ENCODE measurements around the gene GPR155. TPM values are rescaled to one million over a fixed set of nuclear protein-coding genes. Genes with fewer than 3 reads are reported as not detected.
A peak's percentile ranks its signal among the peaks of the same experiment; 100 is the strongest.
"Not testable (repeated sequence)": the region's sequence is repeated elsewhere in the genome, so short reads cannot be mapped to it uniquely, and the experiment has no call there.

Gene GPR155
- total RNA-seq, 6 donors from 2014 or later = 2.2 to 7.5 (median 3.6) TPM

DNA sequence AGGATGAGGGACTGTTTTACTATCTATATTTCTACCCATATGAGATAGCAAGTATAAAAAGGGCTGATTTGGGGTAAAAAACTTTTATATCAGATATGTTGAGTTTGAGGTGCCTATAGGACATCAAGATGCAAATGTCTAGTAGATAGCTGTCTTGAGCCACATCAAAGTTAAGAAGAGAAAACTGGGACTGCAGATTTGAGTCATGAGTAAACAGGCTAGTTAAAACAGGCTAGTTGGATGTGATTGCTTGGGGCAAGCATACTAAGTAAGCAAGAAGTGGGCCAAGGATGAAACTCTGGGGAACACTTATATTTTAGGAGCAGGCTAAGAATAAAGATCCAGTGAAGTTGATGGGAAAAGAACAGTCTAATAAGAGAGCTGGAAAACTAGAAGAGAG, 94.1 kb downstream of the GPR155 start:
- H3K4me1 ChIP-seq = peaks cover 20 to 33% (median 28%) of the 10 kb centered on the region in 4 donors
- no peak for DNase-seq
- H3K9me3 ChIP-seq = no peaks in the 10 kb centered on the region
- TF ChIP-seq EP300 (IDR thresholded peaks at IDR 0.05) (no peak), POLR2AphosphoS5 (IDR thresholded peaks at IDR 0.05) (no peak), POLR2A (IDR thresholded peaks at IDR 0.05) (no peak)
- TF ChIP-seq, protein P1, sequence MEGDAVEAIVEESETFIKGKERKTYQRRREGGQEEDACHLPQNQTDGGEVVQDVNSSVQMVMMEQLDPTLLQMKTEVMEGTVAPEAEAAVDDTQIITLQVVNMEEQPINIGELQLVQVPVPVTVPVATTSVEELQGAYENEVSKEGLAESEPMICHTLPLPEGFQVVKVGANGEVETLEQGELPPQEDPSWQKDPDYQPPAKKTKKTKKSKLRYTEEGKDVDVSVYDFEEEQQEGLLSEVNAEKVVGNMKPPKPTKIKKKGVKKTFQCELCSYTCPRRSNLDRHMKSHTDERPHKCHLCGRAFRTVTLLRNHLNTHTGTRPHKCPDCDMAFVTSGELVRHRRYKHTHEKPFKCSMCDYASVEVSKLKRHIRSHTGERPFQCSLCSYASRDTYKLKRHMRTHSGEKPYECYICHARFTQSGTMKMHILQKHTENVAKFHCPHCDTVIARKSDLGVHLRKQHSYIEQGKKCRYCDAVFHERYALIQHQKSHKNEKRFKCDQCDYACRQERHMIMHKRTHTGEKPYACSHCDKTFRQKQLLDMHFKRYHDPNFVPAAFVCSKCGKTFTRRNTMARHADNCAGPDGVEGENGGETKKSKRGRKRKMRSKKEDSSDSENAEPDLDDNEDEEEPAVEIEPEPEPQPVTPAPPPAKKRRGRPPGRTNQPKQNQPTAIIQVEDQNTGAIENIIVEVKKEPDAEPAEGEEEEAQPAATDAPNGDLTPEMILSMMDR (IDR thresholded peaks at IDR 0.05) = no peak
- H3K4me3 ChIP-seq = no peak overlapping the region
- no peaks in the 10 kb centered on the region for H3K27me3 ChIP-seq
- H3K27ac ChIP-seq = no peak overlapping the region
- peaks cover 0 to 12% (median 0%) of the 10 kb centered on the region in 4 donors for H3K36me3 ChIP-seq
- ATAC-seq (ENCODE audit: low FRiP score in 2 of 2) = no peak

DNA sequence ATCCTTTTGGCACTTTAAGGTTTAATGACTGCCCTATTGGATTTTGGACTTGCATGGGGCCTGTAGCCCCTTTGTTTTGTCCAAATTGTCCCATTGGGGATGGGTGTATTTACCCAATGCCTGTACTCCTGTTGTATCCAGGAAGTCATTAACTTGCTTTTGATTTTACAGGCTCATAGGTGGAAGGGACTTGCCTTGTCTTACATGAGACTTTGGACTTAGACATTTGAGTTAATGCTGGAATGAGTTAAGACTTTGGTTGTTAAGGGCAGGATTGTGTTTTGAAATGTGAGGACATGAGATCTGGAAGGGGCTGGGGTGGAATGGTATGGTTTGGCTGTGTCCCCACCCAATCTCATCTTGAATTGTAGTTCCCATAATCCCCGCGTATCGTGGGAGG, 96.5 kb downstream of the GPR155 start:
- not testable (repeated sequence) for ATAC-seq (ENCODE audit: low FRiP score in 2 of 2); DNase-seq; H3K4me3 ChIP-seq; H3K9me3 ChIP-seq; H3K27me3 ChIP-seq; H3K27ac ChIP-seq
- Histone ChIP-seq H3K36me3 (peaks cover 0 to 36% (median 9%) of the 10 kb centered on the region in 4 donors), H3K4me1 (peaks cover 20 to 25% (median 24%) of the 10 kb centered on the region in 4 donors)
- 96 to 98% methylated on average over 3 of the region's 3 CpGs for WGBS, 2 donors

DNA sequence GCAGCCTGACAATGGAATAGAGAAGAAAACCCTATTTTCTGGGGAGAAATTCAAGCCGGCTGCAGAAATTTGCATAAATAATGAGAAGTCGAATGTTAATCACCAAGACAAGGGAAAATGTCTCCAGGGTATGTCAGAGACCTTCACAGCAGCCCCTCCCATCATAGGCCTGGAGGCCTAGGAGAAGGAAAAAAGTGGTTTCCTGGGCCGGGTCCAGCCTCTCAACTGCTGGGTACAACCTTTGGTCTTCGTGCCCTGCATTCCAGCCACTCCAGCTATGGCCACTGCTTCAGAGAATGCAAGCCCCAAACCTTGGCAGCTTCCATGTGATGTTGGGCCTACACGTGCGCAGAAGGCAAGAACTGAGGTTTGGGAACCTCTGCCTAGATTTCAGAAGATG, 97.3 kb downstream of the GPR155 start:
- no peak overlapping the region for H3K27ac ChIP-seq
- no peak for TF ChIP-seq POLR2AphosphoS5 (IDR thresholded peaks at IDR 0.05)
- H3K27me3 ChIP-seq = no peaks in the 10 kb centered on the region
- peaks cover 0 to 44% (median 9%) of the 10 kb centered on the region in 4 donors for H3K36me3 ChIP-seq
- H3K9me3 ChIP-seq = no peaks in the 10 kb centered on the region
- peaks cover 16 to 24% (median 20%) of the 10 kb centered on the region in 4 donors for H3K4me1 ChIP-seq
- DNase-seq = no peak
- H3K4me3 ChIP-seq = no peak overlapping the region
- ATAC-seq (ENCODE audit: low FRiP score in 2 of 2) = no peak
- 89 to 90% methylated on average over 6 of the region's 6 CpGs for WGBS, 2 donors

DNA sequence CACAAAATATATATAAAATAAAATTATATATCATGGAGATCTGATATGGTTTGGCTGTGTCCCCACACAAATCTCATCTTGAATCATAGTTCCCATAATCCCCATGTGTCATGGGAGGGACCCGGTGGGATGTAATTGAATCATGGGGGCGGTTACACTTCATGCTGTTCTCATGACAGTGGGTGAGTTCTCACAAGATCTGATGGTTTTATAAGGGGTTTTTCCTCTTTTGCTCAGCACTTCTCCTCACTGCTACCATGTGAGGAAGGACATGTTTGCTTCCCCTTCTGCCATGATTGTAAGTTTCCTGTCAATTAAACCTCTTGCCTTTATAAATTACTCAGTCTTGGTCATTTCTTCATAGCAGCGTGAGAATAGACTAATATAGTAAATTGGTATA, 98.1 kb downstream of the GPR155 start:
- 92 to 94% methylated on average over 3 of the region's 3 CpGs for WGBS, 2 donors
- H3K36me3 ChIP-seq = peaks cover 0 to 51% (median 9%) of the 10 kb centered on the region in 4 donors
- not testable (repeated sequence) for H3K27me3 ChIP-seq

DNA sequence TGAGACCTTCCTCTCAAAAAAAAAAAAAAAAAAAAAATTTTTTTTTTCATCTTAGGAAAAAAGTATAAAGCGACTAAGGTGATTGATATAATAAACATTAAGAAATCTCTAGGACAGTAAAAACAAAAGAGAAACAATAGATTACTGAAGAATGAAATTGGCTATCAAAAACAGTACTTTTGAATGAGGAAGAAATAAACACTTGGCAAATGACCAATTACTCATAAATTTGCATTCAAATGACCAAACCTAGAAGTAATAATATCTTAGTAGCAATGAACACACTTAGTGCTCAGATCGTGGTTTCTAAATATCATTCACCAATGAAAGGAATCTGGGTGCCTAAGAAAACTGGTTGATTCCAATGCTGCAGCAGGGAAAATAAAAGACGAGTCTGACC, 101.6 kb downstream of the GPR155 start:
- H3K4me3 ChIP-seq = no peak overlapping the region
- no peak for DNase-seq
- TF ChIP-seq POLR2A (IDR thresholded peaks at IDR 0.05) = no peak
- TF ChIP-seq, protein P1 (IDR thresholded peaks at IDR 0.05) = no peak
- no peak for TF ChIP-seq EP300 (IDR thresholded peaks at IDR 0.05)
- TF ChIP-seq POLR2AphosphoS5 (IDR thresholded peaks at IDR 0.05) = no peak
- WGBS, 2 donors = 88 to 89% methylated on average over 3 of the region's 3 CpGs
- peaks cover 6 to 71% (median 16%) of the 10 kb centered on the region in 4 donors for H3K36me3 ChIP-seq
- ATAC-seq (ENCODE audit: low FRiP score in 2 of 2) = no peak
- H3K9me3 ChIP-seq = no peaks in the 10 kb centered on the region
- no peak overlapping the region for H3K27ac ChIP-seq
- H3K27me3 ChIP-seq = no peaks in the 10 kb centered on the region
- H3K4me1 ChIP-seq = peaks cover 0 to 3% (median 0%) of the 10 kb centered on the region in 4 donors

More for the DNA sequence above, 98.1 kb downstream of the GPR155 start:
- H3K27ac ChIP-seq; DNase-seq; H3K4me3 ChIP-seq; H3K9me3 ChIP-seq; ATAC-seq (ENCODE audit: low FRiP score in 2 of 2): not testable (repeated sequence)
- H3K4me1 ChIP-seq = peaks cover 8 to 15% (median 12%) of the 10 kb centered on the region in 4 donors

DNA sequence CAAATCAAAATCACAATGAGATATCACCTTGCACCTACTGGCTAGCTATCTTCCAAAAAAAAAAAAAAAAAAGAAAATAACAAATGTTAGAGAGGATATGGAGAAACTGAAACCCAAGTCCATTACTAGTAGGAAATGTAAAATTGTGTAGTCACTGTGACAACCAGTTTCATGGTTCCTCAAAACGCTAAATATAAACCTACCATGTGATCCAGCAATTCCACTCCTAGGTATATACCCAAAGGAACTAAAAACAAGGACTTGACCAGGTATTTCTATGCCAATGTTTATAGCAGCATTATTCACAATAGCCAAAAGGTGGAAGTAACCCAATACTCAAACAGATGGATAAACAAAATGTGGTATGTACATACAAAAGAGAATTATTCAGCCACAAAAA, 103.0 kb downstream of the GPR155 start:
- H3K4me1 ChIP-seq = no peaks in the 10 kb centered on the region
- H3K27ac ChIP-seq = peak overlapping the region in 1 of 4 donors; percentile 69
- 62 to 67% methylated on average over 1 of the region's 1 CpG for WGBS, 2 donors
- TF ChIP-seq, protein P1 (IDR thresholded peaks at IDR 0.05) = no peak
- no peak for TF ChIP-seq POLR2A (IDR thresholded peaks at IDR 0.05)
- TF ChIP-seq POLR2AphosphoS5 (IDR thresholded peaks at IDR 0.05) = no peak
- no peak for TF ChIP-seq EP300 (IDR thresholded peaks at IDR 0.05)
- ATAC-seq (ENCODE audit: low FRiP score in 2 of 2) (no peak), DNase-seq (no peak)
- H3K4me3 ChIP-seq = no peak overlapping the region
- peaks cover 13 to 77% (median 26%) of the 10 kb centered on the region in 4 donors for H3K36me3 ChIP-seq
- H3K9me3 ChIP-seq = no peaks in the 10 kb centered on the region
- H3K27me3 ChIP-seq = no peaks in the 10 kb centered on the region

Other genes with a start within 250 kb of the GPR155 start
- 10 to 100 TPM; 16.5 to 52.2 (median 42.0) TPM for gene OLA1, start 238.5 kb downstream of the GPR155 start, total RNA-seq
- not detected for gene SP9, start 152.1 kb downstream of the GPR155 start, total RNA-seq
- 10 to 100 TPM in 5 of 6 donors, 1 to 10 TPM in 1; 5.1 to 43.0 (median 21.7) TPM for gene SCRN3, start 91.3 kb downstream of the GPR155 start, total RNA-seq
- gene WIPF1, start 110.8 kb upstream of the GPR155 start, total RNA-seq = 10 to 100 TPM; 25.1 to 79.0 (median 48.9) TPM

Measured in upper lobe of left lung (tissue), 6 donors.